BJ (cell line): Measurements from ENCODE around the gene ZNF527. TPM values are rescaled to one million over a fixed set of nuclear protein-coding genes. Genes with fewer than 3 reads are reported as not detected.

ENCODE experiments used
- CTCF ChIA-PET: fragments of 350-600 bp; formaldehyde crosslinking; extraction: SDS; loops from one replicate; lab custom pipeline; 2021; ENCODE audit warnings: antibody characterized with exemption, inconsistent platforms; lab: Yijun Ruan, JAX
- POLR2A ChIA-PET: fragments of 300-600 bp; sonication (Branson Sonifier 250); formaldehyde crosslinking; extraction: SDS; loops from one replicate; lab custom pipeline; 2021; ENCODE audit warnings: antibody characterized with exemption; lab: Charles Lee
- DNase-seq: peaks from one replicate; pipeline ENCODE4 v3.0.0-alpha.2; 2011; ENCODE audit warnings: low read depth
- H3K27me3 ChIP-seq: 2 replicates; pipeline ENCODE4 v1.6.0; 2011; ENCODE audit warnings: low read length; ENCODE audit not compliant: control insufficient read depth, insufficient read depth
- H3K36me3 ChIP-seq: 2 replicates; pipeline ENCODE4 v1.5.1; 2011; ENCODE audit warnings: low read length; ENCODE audit not compliant: control insufficient read depth, insufficient read depth
- H3K4me3 ChIP-seq: 2 replicates; pipeline ENCODE4 v1.5.1; 2011; ENCODE audit warnings: low read depth, mild to moderate bottlenecking, control low read depth, low read length
- CTCF ChIP-seq: IDR thresholded peaks from 2 replicates; pipeline ENCODE4 v1.5.1; 2011; ENCODE audit warnings: low read depth, mild to moderate bottlenecking, control low read depth, inconsistent platforms, low read length, moderate library complexity; ENCODE audit not compliant: insufficient read depth
- polyA plus RNA-seq: library from polyadenylated mRNA; depleted of rRNA; stranded (reverse); fragments of >200 nt; gene quantifications from 2 replicates; pipeline ENCODE4 v1.2.3, GENCODE V29; 2011

ZNF527 gene
- polyA plus RNA-seq, 1 experiment = 1.9 TPM

DNA sequence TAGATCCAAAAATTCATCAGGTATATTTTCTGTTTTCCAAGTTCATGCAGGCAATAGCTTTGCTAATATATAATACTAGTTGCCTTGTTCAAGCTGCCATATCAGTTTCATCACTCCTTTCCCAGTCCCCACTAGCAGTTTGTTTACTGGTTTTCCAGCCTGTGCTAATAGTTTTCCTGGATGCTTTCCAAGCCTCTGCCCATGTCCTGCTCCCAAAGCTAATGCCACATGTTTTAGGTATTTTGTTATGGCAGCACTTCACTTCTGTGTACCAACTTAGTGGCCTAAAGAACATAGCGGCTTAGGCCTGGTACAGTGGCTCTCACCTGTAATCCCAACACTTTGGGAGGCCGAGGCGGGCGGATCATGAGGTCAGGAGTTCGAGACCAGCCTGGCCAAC is 28.1 kb upstream of the ZNF527 start:
- no peak for DNase-seq
- CTCF ChIA-PET = no interaction called here
- Histone ChIP-seq H3K27me3 (no peaks in the 10 kb centered on the region), H3K4me3 (no peak overlapping the region), H3K36me3 (peaks cover 7% of the 10 kb centered on the region)
- TF ChIP-seq CTCF = no peak
- POLR2A ChIA-PET = no interaction called here

GRCh38 chr19:37346091-37346490 is 24.8 kb upstream of the ZNF527 start:
- no peak for TF ChIP-seq CTCF
- ChIA-PET POLR2A (no interaction called here), CTCF (no interaction called here)
- peaks cover 10% of the 10 kb centered on the region for H3K36me3 ChIP-seq
- H3K27me3 ChIP-seq = no peaks in the 10 kb centered on the region
- DNase-seq = no peak
- no peak overlapping the region for H3K4me3 ChIP-seq

GRCh38 chr19:37348060-37348459 is 22.8 kb upstream of the ZNF527 start:
- no peak for DNase-seq
- Histone ChIP-seq H3K27me3 (no peaks in the 10 kb centered on the region), H3K36me3 (peaks cover 10% of the 10 kb centered on the region), H3K4me3 (no peak overlapping the region)
- ChIA-PET CTCF (interaction anchor here (1.2 kb wide), 1 partner anchor 14 kb away, joined by 3 read pairs; a partner anchor contains a TSS), POLR2A (no interaction called here)
- TF ChIP-seq CTCF = no peak

GRCh38 chr19:37353968-37354367 is 16.9 kb upstream of the ZNF527 start:
- Histone ChIP-seq H3K4me3 (no peak overlapping the region), H3K36me3 (no peaks in the 10 kb centered on the region; the same call in none of the 2 replicates), H3K27me3 (no peaks in the 10 kb centered on the region)
- ChIA-PET CTCF (no interaction called here), POLR2A (no interaction called here)
- no peak for TF ChIP-seq CTCF
- DNase-seq = no peak

DNA sequence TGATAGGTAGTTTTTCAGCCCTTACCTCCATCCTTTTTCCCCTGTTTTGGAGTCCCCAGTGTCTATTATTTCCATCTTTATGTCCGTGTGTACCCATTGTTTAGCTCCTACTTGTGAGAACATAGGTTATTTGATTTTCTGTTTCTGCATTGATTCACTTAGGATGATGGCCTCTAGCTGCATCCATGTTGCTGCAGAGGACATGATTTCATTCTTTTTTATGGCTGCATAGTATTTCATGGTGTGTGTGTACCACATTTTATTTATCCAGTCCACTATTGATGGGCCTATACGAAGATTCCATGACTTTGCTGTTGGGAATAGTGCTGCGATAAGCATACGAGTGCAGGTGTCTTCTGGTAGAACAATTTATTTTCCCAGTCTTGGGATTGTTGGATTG is 15.0 kb upstream of the ZNF527 start:
- CTCF ChIA-PET = no interaction called here

More for the DNA sequence above, 15.0 kb upstream of the ZNF527 start:
- no peak for DNase-seq
- no peaks in the 10 kb centered on the region for H3K27me3 ChIP-seq
- POLR2A ChIA-PET = no interaction called here
- H3K4me3 ChIP-seq = no peak overlapping the region
- H3K36me3 ChIP-seq = no peaks in the 10 kb centered on the region; the same call in none of the 2 replicates
- TF ChIP-seq CTCF = no peak
